ENCODE results near the gene YBX3.

DNA sequence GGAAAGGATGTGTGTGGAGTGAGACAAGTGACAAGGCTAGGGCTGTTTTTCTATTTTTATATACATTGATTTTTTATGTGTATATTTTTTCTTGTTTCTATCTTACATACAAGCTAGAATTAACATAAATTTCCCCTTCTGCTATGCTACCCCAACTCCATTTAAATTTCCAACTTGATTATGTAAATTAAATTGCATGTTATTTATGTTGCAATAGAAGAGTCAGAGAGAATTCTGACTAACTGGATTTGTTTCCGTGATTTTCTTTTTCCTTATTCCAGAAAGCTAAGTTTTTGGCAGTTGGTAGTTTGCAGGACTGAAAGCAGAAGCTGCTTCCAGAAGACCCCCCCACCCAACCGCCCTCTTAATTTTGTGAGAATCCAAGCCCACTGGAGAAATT is 8.9 kb upstream of the YBX3 start:
- TF ChIP-seq, protein P1, sequence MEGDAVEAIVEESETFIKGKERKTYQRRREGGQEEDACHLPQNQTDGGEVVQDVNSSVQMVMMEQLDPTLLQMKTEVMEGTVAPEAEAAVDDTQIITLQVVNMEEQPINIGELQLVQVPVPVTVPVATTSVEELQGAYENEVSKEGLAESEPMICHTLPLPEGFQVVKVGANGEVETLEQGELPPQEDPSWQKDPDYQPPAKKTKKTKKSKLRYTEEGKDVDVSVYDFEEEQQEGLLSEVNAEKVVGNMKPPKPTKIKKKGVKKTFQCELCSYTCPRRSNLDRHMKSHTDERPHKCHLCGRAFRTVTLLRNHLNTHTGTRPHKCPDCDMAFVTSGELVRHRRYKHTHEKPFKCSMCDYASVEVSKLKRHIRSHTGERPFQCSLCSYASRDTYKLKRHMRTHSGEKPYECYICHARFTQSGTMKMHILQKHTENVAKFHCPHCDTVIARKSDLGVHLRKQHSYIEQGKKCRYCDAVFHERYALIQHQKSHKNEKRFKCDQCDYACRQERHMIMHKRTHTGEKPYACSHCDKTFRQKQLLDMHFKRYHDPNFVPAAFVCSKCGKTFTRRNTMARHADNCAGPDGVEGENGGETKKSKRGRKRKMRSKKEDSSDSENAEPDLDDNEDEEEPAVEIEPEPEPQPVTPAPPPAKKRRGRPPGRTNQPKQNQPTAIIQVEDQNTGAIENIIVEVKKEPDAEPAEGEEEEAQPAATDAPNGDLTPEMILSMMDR (IDR thresholded peaks at IDR 0.05), result no peak
- TF ChIP-seq POLR2A (IDR thresholded peaks at IDR 0.05), result no peak

All from right lobe of liver (tissue), 4 donors.